ENCODE results near the gene ALDH4A1. TPM values are rescaled to one million over a fixed set of nuclear protein-coding genes. Genes with fewer than 3 reads are reported as not detected.

Gene ALDH4A1
- total and polyA plus RNA-seq, 7 donors: 19.5 to 81.1 (median 31.9) TPM

Other genes starting within 250 kb of the ALDH4A1 start
- not detected for gene TAS1R2, start 42.9 kb downstream of the ALDH4A1 start, total RNA-seq
- not detected for gene TAS1R2, start 42.9 kb downstream of the ALDH4A1 start, polyA plus RNA-seq
- 10 to 100 TPM in 1 of 4 donors, 1 to 10 TPM in 3; 3.7 to 14.0 (median 6.8) TPM for gene IFFO2, start 54.1 kb upstream of the ALDH4A1 start, total RNA-seq
- 1 to 10 TPM in 2 of 3 donors, under 1 TPM in 1; 0.94 to 1.9 (median 1.2) TPM for gene IFFO2, start 54.1 kb upstream of the ALDH4A1 start, polyA plus RNA-seq